Activated CD8-positive, alpha-beta memory T cell treated with anti-CD3 and anti-CD28 coated beads, Interleukin-2, amount 10 ng/mL, durations not matched to agents 7 days and 5 days (primary cell): ENCODE results near the gene FRZB. TPM values are rescaled to one million over a fixed set of nuclear protein-coding genes. Genes with fewer than 3 reads are reported as not detected.

Experiments used
- ATAC-seq: fragments of 150-1000 bp; cut with Tn5 transposase; one replicate; pipeline ENCODE4 v1.10.0; 2021; ENCODE audit warnings: moderate library complexity
- CTCF ChIA-PET: fragments of 350-600 bp; sonication (Branson Sonifier 250); formaldehyde crosslinking; loops from one replicate; lab custom pipeline; 2021; ENCODE audit warnings: antibody characterized with exemption; lab: Charles Lee
- DNase-seq: peaks from one replicate; pipeline ENCODE4 v3.0.0-alpha.2; 2020
- H3K27ac Mint-ChIP-seq: one replicate; pipeline ENCODE4 v1.8.0; 2021; ENCODE audit warnings: mild to moderate bottlenecking, mixed read lengths
- H3K27me3 Mint-ChIP-seq: one replicate; pipeline ENCODE4 v1.8.0; 2021; ENCODE audit warnings: mixed read lengths
- H3K36me3 Mint-ChIP-seq: one replicate; pipeline ENCODE4 v1.8.0; 2021; ENCODE audit warnings: mild to moderate bottlenecking, mixed read lengths
- H3K4me1 Mint-ChIP-seq: one replicate; pipeline ENCODE4 v1.8.0; 2021; ENCODE audit warnings: mixed read lengths
- H3K4me3 Mint-ChIP-seq: one replicate; pipeline ENCODE4 v1.8.0; 2021; ENCODE audit warnings: mild to moderate bottlenecking, moderate library complexity, mixed read lengths
- H3K9me3 Mint-ChIP-seq: one replicate; pipeline ENCODE4 v1.8.0; 2022; ENCODE audit warnings: low read depth, mixed read lengths
- total RNA-seq, 2 experiments: library from RNA; stranded (reverse); gene quantifications; one replicate each; pipeline ENCODE4 v1.2.3, GENCODE V29; 2021

FRZB gene
- not detected for total RNA-seq

GRCh38 chr2:182866461-182867406 lies at the start of gene FRZB:
FRZB (minus strand) TSS chr2:182866637; CDS start chr2:182866552, 85 bp downstream.
- H3K4me1 Mint-ChIP-seq, result peaks cover 19% of the 10 kb centered on the region
- no peaks in the 10 kb centered on the region for H3K36me3 Mint-ChIP-seq
- H3K4me3 Mint-ChIP-seq, result peak within 1 kb of the TSS; percentile 72
- no peak for DNase-seq
- CTCF ChIA-PET, result interaction anchor here (1.4 kb wide), 1 partner anchor 113 kb away, joined by 3 read pairs; no protein-coding TSS in a partner anchor
- H3K27me3 Mint-ChIP-seq, result peaks cover 86% of the 10 kb centered on the region
- no peak within 1 kb of the TSS for H3K27ac Mint-ChIP-seq
- H3K9me3 Mint-ChIP-seq, result no peaks in the 10 kb centered on the region
- ATAC-seq, result peak; percentile 79

GRCh38 chr2:182915369-182916326 lies 49.2 kb upstream of the FRZB start:
- no peaks in the 10 kb centered on the region for H3K36me3 Mint-ChIP-seq
- no peak for ATAC-seq
- no peak overlapping the region for H3K4me3 Mint-ChIP-seq
- no peaks in the 10 kb centered on the region for H3K9me3 Mint-ChIP-seq
- peaks cover 4% of the 10 kb centered on the region for H3K4me1 Mint-ChIP-seq
- CTCF ChIA-PET, result interaction anchor here (0.7 to 2.4 kb wide), 3 partner anchors 12 to 19 kb away, joined by 3 to 6 read pairs (median 4); no protein-coding TSS in a partner anchor
- H3K27me3 Mint-ChIP-seq, result no peaks in the 10 kb centered on the region
- H3K27ac Mint-ChIP-seq, result no peak overlapping the region
- no peak for DNase-seq

GRCh38 chr2:182914852-182915251 lies 48.4 kb upstream of the FRZB start:
- no peaks in the 10 kb centered on the region for H3K36me3 Mint-ChIP-seq
- ATAC-seq (no peak), DNase-seq (no peak)
- no peak overlapping the region for H3K4me3 Mint-ChIP-seq
- no peaks in the 10 kb centered on the region for H3K27me3 Mint-ChIP-seq
- no peaks in the 10 kb centered on the region for H3K9me3 Mint-ChIP-seq
- CTCF ChIA-PET, result interaction anchor here (0.7 to 2.4 kb wide), 2 partner anchors 11 to 215 kb away, joined by 3 to 6 read pairs; no protein-coding TSS in a partner anchor
- H3K27ac Mint-ChIP-seq, result no peak overlapping the region
- peaks cover 2% of the 10 kb centered on the region for H3K4me1 Mint-ChIP-seq

DNA sequence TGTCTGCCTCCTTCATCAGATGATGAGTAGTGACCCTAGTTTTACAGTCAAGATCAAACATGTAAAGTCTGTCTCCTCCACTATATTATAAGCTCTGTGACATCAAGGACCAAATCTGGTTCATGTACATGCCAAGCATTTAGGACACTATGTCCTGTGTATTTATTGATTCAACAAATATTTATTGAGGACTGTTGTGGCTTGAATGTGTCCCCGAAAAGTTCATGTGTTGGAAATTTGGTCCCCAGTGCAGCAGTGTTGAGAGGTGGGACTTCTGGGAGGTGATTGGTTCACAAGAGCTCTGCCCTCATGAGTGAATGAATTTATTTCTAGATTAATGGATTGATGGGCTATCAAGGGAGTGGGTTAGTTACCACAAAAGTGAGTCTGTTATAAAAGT lies 46.6 kb upstream of the FRZB start:
- H3K9me3 Mint-ChIP-seq, result no peaks in the 10 kb centered on the region
- no peaks in the 10 kb centered on the region for H3K36me3 Mint-ChIP-seq
- peaks cover 6% of the 10 kb centered on the region for H3K27me3 Mint-ChIP-seq
- H3K4me1 Mint-ChIP-seq, result no peaks in the 10 kb centered on the region
- H3K4me3 Mint-ChIP-seq, result no peak overlapping the region
- ATAC-seq (no peak), DNase-seq (no peak)
- CTCF ChIA-PET, result no interaction called here
- H3K27ac Mint-ChIP-seq, result no peak overlapping the region

GRCh38 chr2:182912518-182912915 lies 46.1 kb upstream of the FRZB start:
- H3K36me3 Mint-ChIP-seq, result no peaks in the 10 kb centered on the region
- no peak for DNase-seq
- CTCF ChIA-PET, result interaction anchor here (1.2 kb wide), 1 partner anchor 13 kb away, joined by 3 read pairs; no protein-coding TSS in a partner anchor
- no peak overlapping the region for H3K27ac Mint-ChIP-seq
- H3K4me3 Mint-ChIP-seq, result no peak overlapping the region
- H3K9me3 Mint-ChIP-seq, result no peaks in the 10 kb centered on the region
- no peaks in the 10 kb centered on the region for H3K4me1 Mint-ChIP-seq
- peaks cover 6% of the 10 kb centered on the region for H3K27me3 Mint-ChIP-seq
- no peak for ATAC-seq

- Mint-ChIP-seq H3K27me3 (peaks cover 6% of the 10 kb centered on the region), H3K4me1 (no peaks in the 10 kb centered on the region), H3K36me3 (no peaks in the 10 kb centered on the region), H3K4me3 (no peak overlapping the region), H3K9me3 (no peaks in the 10 kb centered on the region), H3K27ac (no peak overlapping the region)
- ATAC-seq (no peak), DNase-seq (no peak)
- CTCF ChIA-PET, result interaction anchor here (1.2 kb wide), 1 partner anchor 13 kb away, joined by 3 read pairs; no protein-coding TSS in a partner anchor
Measured at GRCh38 chr2:182911813-182912517, 45.5 kb upstream of the FRZB start.

DNA sequence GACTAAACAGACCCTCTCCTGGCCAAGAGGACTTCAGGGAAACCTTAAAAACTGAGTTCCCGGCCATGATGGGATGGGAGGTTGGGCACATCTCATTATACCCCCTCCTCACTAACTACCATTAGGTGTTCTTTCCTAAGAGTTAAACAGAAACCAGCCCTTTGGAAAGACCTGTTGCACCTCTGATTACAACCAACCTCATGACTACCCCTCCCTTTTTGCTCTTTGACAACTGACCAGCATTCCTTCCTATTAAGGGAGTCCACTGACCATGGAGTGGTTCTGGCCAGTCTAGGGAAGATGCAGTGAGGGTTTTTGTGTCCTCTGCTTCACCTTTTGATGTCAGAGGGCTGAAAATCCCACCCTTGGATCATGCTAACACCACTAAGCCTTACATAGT lies 44.5 kb upstream of the FRZB start:
- no peak for DNase-seq
- Mint-ChIP-seq H3K9me3 (no peaks in the 10 kb centered on the region), H3K36me3 (no peaks in the 10 kb centered on the region), H3K27me3 (peaks cover 6% of the 10 kb centered on the region), H3K27ac (no peak overlapping the region), H3K4me3 (no peak overlapping the region), H3K4me1 (no peaks in the 10 kb centered on the region)
- CTCF ChIA-PET, result no interaction called here
- ATAC-seq, result no peak

DNA sequence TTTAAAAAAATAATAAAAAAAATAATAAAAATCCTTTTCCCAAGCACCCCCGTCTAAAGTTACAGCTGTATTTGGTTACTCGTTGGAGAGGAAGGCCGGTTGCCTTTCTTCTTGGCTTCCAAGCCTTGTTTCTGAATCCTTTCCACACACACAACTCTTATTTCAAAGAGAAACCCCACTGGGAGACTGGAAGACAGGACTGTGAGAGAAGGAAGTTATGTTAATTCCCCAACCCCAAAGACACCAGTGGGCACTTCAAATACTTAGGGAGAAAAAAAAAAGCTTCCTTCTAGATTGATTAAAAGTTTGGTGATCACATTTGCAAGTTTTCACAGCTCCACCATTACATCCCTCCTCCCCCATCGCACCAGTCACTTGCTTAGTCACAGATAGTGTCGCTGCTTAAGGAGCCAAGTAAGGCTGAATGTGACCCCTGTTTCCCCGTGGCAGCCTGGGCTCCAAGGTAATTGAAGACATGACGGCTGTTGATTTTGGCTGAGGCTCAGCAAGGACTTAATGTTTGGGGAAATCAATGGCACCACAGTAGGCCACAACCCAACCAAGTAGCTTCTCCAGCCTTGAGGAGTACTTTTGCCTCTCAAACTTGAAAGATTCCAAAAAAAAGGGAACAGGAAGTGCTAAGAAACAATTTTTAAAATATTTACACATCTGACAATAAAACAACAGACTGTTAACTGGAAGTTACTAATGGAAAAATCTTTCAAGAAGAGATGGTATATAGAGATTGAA lies 40.8 kb upstream of the FRZB start:
- CTCF ChIA-PET, result no interaction called here
- no peak for ATAC-seq
- Mint-ChIP-seq H3K27ac (no peak overlapping the region), H3K36me3 (no peaks in the 10 kb centered on the region), H3K27me3 (peaks cover 6% of the 10 kb centered on the region), H3K4me3 (no peak overlapping the region), H3K9me3 (no peaks in the 10 kb centered on the region), H3K4me1 (peaks cover 2% of the 10 kb centered on the region)
- no peak for DNase-seq

DNA sequence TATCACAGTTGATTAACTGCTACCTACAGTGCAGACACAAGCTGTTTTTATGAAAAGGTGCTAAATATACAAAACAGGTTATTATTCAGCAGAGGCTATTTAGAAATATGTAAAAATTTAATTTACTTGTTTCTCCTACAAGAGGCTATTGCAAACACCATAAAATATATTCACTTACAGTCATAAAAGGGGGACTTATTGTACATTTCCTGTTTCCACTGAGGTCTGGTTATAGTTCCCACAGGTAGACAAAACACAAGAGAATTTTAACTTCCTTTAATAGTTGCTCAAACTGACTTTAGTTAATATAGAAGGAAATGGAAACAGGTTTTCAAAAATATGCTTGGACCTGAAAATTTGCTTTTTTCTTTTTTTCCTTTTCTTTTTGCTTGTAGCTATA lies 40.0 kb upstream of the FRZB start:
- no peak for DNase-seq
- Mint-ChIP-seq H3K4me1 (peaks cover 2% of the 10 kb centered on the region), H3K27ac (no peak overlapping the region), H3K4me3 (no peak overlapping the region), H3K27me3 (peaks cover 6% of the 10 kb centered on the region), H3K36me3 (no peaks in the 10 kb centered on the region), H3K9me3 (no peaks in the 10 kb centered on the region)
- CTCF ChIA-PET, result no interaction called here
- ATAC-seq, result no peak

DNA sequence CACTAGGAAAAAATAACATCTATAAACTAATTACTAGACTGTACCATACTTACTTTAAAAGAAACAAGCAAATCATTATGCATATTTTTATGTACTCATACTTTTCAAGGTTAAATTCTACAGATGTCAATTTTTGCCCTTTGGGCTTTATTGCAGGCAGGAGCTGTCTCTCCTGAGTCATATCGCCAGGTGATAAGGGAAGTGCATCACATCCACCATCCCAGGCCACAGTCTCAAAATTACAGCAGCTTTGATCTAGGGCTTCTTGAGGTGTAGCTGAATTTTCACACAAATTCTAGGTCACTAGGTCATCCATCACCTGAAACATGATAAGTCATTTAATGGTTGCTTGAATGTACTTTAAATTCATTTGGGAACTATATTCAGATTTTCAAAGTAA lies 38.4 kb upstream of the FRZB start:
- ATAC-seq (no peak), DNase-seq (no peak)
- Mint-ChIP-seq H3K36me3 (no peaks in the 10 kb centered on the region), H3K4me1 (peaks cover 2% of the 10 kb centered on the region), H3K27ac (no peak overlapping the region), H3K27me3 (peaks cover 6% of the 10 kb centered on the region), H3K9me3 (no peaks in the 10 kb centered on the region), H3K4me3 (no peak overlapping the region)
- CTCF ChIA-PET, result interaction anchor here (1.5 kb wide), 1 partner anchor 25 kb away, joined by 3 read pairs; no protein-coding TSS in a partner anchor

- H3K27me3 Mint-ChIP-seq, result peaks cover 2% of the 10 kb centered on the region
- DNase-seq (no peak), ATAC-seq (no peak)
- H3K4me3 Mint-ChIP-seq, result no peak overlapping the region
- CTCF ChIA-PET, result interaction anchor here (2.2 kb wide), 1 partner anchor 12 kb away, joined by 6 read pairs; no protein-coding TSS in a partner anchor
- H3K36me3 Mint-ChIP-seq, result no peaks in the 10 kb centered on the region
- H3K9me3 Mint-ChIP-seq, result no peaks in the 10 kb centered on the region
- no peak overlapping the region for H3K27ac Mint-ChIP-seq
- H3K4me1 Mint-ChIP-seq, result peaks cover 9% of the 10 kb centered on the region
Measured at GRCh38 chr2:182903566-182903965, 37.1 kb upstream of the FRZB start.

GRCh38 chr2:182901748-182902147 lies 35.3 kb upstream of the FRZB start:
- Mint-ChIP-seq H3K4me3 (no peak overlapping the region), H3K9me3 (no peaks in the 10 kb centered on the region), H3K36me3 (no peaks in the 10 kb centered on the region), H3K27me3 (peaks cover 7% of the 10 kb centered on the region), H3K27ac (no peak overlapping the region), H3K4me1 (peaks cover 9% of the 10 kb centered on the region)
- DNase-seq (no peak), ATAC-seq (no peak)
- CTCF ChIA-PET, result no interaction called here
